Activated T-helper 2 cell treated with anti-CD3 and anti-CD28 coated beads, Interferon-gamma antibody, Interleukin-2, Interleukin-4, amounts not matched to agents 10 μg/mL and 5 μg/mL and 100 μg/mL, durations not matched to agents 14 hours and 24 hours and 36 hours (primary cell): ENCODE results near the gene NPM3. TPM values are rescaled to one million over a fixed set of nuclear protein-coding genes. Genes with fewer than 3 reads are reported as not detected.

ENCODE experiments used
- DNase-seq: peaks from one replicate; pipeline ENCODE4 v3.0.0; 2021; ENCODE audit warnings: low spot score
- H3K27ac Mint-ChIP-seq: one replicate; pipeline ENCODE4 v1.8.0; 2021; ENCODE audit warnings: mixed read lengths
- H3K27me3 Mint-ChIP-seq: one replicate; pipeline ENCODE4 v1.8.0; 2021; ENCODE audit warnings: low read depth, mixed read lengths
- H3K36me3 Mint-ChIP-seq: one replicate; pipeline ENCODE4 v1.8.0; 2021; ENCODE audit warnings: low read depth, mixed read lengths
- H3K4me1 Mint-ChIP-seq: one replicate; pipeline ENCODE4 v1.8.0; 2021; ENCODE audit warnings: low read depth, mixed read lengths
- H3K4me3 Mint-ChIP-seq: one replicate; pipeline ENCODE4 v1.8.0; 2021; ENCODE audit warnings: low read depth, mild to moderate bottlenecking, moderate library complexity, mixed read lengths
- H3K9me3 Mint-ChIP-seq: one replicate; pipeline ENCODE4 v1.8.0; 2021; ENCODE audit warnings: mixed read lengths
- intact Hi-C: fragments of 100-400 bp; cut with micrococcal nuclease; formaldehyde crosslinking; loops from one replicate; pipeline ENCODE4 v1.15.1; 2023
- total RNA-seq: library from RNA; stranded (reverse); gene quantifications from 2 replicates; pipeline ENCODE4 v1.2.3, GENCODE V29; 2022

The NPM3 gene
- total RNA-seq, 1 donor from 2014 or later, result 139 TPM

DNA sequence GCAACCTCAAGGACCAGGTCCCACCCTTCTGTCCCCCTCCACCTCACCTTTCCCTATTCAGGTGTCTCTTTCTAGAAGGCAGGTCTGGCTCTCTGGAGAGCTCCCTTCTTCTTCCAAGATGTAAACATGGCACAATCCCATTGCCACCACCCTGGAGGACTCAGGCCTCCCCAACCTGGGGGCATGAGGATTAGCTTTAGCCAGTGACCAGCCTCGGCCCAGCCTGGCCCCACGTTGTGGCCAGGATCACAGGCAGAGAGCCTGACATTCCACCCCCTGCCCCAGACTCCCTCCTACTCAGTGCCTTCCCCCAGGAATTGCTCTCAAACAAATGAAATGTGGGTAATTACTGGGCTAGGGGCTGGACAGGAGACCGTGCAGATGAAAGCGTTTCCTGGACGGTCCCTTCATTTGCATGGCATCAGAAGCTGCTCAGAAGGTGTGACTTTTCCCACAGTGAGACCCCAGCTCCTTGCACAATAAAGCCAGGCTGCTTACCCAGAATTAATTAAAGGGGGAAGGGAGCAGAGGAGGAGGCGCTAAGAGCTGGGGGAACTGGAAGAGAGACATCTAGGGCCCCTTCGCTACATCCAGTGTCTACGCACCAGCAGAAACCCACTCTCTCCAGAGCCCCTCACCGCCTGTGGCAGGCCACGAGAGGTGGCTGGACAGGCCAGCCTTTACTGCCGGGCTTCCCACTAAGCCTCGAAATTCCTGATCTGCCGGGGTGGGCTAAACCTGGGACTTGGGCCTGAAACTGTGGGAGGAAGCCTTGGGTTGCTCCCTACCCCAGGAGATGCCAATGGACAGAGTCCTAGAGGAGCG, 15.1 kb downstream of the NPM3 start:
- DNase-seq, result no peak
- no peak overlapping the region for H3K4me3 Mint-ChIP-seq
- intact Hi-C loops, result no loop called here
- H3K27me3 Mint-ChIP-seq, result peaks cover 44% of the 10 kb centered on the region
- H3K27ac Mint-ChIP-seq, result no peak overlapping the region
- H3K36me3 Mint-ChIP-seq, result no peaks in the 10 kb centered on the region
- no peaks in the 10 kb centered on the region for H3K4me1 Mint-ChIP-seq
- H3K9me3 Mint-ChIP-seq, result no peaks in the 10 kb centered on the region

DNA sequence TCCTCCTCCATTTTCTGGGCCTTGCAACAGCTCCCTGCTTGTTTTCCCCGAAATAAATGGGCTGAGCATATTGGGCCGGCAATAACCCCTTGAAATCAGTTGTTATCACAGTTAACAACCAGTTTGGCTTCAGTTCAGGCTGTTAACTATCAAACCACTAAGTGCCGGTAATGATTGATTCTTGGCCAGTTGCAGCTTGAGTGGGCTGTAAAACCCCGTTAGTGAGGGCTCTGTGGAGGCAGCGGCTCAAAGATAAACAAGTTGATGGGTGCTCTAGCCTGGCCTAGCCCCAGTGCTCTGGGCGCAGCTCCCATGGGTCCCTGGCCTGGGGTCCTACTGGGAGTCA, 15.7 kb downstream of the NPM3 start:
- intact Hi-C loops, result no loop called here
- H3K27ac Mint-ChIP-seq, result no peak overlapping the region
- no peaks in the 10 kb centered on the region for H3K36me3 Mint-ChIP-seq
- DNase-seq, result no peak
- no peaks in the 10 kb centered on the region for H3K4me1 Mint-ChIP-seq
- H3K4me3 Mint-ChIP-seq, result no peak overlapping the region
- H3K27me3 Mint-ChIP-seq, result peaks cover 38% of the 10 kb centered on the region
- H3K9me3 Mint-ChIP-seq, result no peaks in the 10 kb centered on the region

DNA sequence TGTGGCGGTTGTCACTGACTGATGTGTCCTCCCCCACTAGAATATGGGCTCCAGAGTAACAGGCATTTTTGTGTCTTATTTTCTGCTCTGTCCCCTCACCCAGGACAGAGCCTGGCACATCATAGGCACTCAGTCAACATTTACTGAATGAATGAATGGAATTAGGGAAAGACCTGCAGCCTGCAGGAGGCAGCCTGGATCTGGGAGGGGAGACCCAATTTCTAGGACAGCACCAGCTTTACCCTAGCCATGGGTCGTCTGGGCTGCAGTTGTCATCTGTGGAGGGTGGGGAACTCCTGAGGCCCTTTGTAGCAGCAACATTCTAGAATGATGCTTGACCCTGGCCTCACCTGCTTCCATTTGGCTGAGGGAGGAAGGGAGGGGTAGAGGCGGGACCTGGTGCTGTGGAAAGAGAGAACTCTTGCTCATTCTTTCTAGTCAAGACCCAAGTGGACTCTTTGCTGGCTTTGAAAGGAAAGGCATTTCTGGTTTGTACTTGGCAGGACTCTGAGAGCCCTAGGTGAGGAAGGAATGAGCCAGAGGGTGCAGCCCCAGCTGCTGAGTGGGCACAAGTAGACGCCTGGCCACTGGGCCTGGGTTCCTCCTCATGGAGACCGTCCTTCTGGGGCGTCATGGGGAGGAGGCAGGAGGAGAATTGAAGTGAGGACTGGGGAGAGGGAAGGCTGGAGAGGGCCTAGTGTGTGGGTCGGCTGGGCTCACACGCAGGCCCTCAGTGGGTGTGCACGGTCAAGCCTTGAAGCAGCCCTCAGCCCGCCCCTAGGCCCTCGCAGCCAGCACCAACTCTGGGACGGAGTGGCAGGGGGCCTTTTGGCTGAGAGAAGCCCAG, 16.3 kb downstream of the NPM3 start:
- H3K4me1 Mint-ChIP-seq, result no peaks in the 10 kb centered on the region
- intact Hi-C loops, result no loop called here

DNA sequence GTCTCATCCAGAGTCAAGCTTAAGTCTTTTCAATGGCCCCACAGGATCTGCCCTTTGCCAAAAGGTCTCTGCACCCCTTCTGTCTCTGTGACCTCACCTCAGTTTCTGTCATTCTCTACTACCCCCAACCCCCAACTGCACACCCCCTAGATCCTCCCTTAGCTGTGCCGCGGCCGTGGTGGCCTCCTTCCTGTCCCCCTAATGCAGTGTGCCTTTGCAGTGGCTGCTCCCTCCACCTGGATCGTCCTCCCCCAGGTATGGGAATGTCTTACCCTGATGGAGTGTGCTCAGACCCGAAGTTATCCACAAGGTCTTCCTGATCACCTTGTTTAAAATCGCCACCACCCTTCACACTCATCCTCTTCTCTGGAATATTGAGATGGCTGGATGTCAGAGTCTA, 16.9 kb downstream of the NPM3 start:
- Mint-ChIP-seq H3K4me1 (no peaks in the 10 kb centered on the region), H3K36me3 (no peaks in the 10 kb centered on the region), H3K9me3 (no peaks in the 10 kb centered on the region), H3K27me3 (peaks cover 26% of the 10 kb centered on the region), H3K4me3 (no peak overlapping the region), H3K27ac (no peak overlapping the region)
- DNase-seq, result no peak
- intact Hi-C loops, result no loop called here

More for the DNA sequence above, 16.3 kb downstream of the NPM3 start:
- H3K9me3 Mint-ChIP-seq, result no peaks in the 10 kb centered on the region
- no peaks in the 10 kb centered on the region for H3K36me3 Mint-ChIP-seq
- H3K4me3 Mint-ChIP-seq, result no peak overlapping the region
- peaks cover 33% of the 10 kb centered on the region for H3K27me3 Mint-ChIP-seq
- no peak overlapping the region for H3K27ac Mint-ChIP-seq
- DNase-seq, result no peak

DNA sequence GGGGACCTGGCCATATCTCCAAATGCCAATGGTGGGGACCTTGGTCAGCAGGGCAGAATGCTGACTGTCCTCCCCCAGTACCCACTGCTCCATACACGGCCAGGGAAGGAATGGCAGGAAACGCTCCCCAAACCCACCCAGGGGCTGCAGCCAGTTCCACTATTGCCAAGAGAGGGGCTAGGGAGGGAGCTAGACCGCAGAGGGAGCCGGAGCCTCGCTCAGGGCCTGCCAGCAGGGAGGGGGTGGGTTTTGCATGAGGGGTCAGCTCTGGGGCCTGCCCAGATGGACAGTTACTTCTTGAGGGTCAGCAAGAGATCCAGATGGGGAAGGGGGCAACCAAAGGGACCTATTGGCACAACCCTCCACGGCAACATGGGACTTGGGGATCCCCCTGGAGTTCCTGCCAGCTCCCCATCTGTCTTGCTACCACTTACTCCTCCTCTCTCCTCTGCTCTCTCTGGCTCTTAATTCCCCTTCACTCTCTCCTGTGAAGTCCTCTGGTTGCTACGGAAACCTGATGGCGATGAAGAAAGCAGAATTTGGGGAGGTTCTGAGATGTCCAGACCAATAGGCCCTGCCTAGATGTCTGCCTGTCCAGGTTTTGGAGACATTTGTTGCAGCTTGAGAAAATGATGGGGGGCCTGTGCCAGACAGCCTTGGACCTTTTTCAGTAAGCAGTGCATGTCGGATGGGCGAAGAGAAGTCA, 20.0 kb downstream of the NPM3 start:
- DNase-seq, result no peak
- no peak overlapping the region for H3K4me3 Mint-ChIP-seq
- peaks cover 21% of the 10 kb centered on the region for H3K27me3 Mint-ChIP-seq
- H3K4me1 Mint-ChIP-seq, result no peaks in the 10 kb centered on the region
- intact Hi-C loops, result no loop called here
- no peaks in the 10 kb centered on the region for H3K36me3 Mint-ChIP-seq
- no peak overlapping the region for H3K27ac Mint-ChIP-seq
- H3K9me3 Mint-ChIP-seq, result no peaks in the 10 kb centered on the region

DNA sequence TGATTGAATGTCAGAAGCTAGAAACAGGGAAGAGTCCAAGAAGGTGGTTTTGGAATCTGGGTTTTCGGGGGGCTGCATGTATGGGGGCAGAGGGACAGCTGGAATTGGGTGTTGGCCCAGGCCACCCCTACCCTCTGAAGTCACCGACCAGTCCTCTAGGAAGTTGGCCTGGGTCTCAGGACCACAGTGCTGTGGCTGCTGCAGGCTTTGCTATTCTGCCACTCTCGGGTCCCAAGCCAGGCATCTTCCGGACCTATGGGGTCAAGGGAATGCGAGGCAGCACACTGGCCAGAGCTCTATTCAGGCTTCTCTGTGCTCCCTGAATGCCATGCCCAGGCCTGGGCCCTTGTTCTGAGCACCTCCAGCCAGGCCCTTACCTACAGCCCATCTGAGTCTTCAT, 20.5 kb downstream of the NPM3 start:
- Mint-ChIP-seq H3K36me3 (no peaks in the 10 kb centered on the region), H3K4me3 (no peak overlapping the region), H3K9me3 (no peaks in the 10 kb centered on the region), H3K27ac (no peak overlapping the region), H3K27me3 (peaks cover 25% of the 10 kb centered on the region), H3K4me1 (no peaks in the 10 kb centered on the region)
- DNase-seq, result no peak
- intact Hi-C loops, result no loop called here

DNA sequence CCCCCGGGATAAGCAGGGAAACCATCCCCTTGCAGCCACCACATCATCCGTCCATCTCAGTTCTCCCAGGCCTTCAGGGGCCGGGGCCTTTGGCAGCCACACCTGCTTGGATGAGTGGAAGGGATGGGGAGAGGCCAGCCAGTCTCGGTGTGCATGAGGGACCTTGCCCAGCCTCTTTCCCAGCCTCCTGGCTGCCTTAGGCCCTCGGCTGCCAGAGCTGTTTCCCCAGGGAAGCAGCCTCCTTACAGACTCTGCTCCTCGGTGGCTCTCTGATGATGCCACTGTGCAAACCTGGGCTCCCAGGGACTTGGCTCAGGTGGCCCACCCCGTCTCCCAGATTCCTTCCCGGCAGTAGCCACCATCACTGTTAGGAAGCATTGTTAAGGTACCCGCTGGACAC, 22.0 kb downstream of the NPM3 start:
- DNase-seq, result no peak
- Mint-ChIP-seq H3K4me1 (no peaks in the 10 kb centered on the region), H3K27me3 (peaks cover 22% of the 10 kb centered on the region), H3K36me3 (no peaks in the 10 kb centered on the region), H3K9me3 (no peaks in the 10 kb centered on the region), H3K27ac (no peak overlapping the region), H3K4me3 (no peak overlapping the region)
- intact Hi-C loops, result no loop called here

DNA sequence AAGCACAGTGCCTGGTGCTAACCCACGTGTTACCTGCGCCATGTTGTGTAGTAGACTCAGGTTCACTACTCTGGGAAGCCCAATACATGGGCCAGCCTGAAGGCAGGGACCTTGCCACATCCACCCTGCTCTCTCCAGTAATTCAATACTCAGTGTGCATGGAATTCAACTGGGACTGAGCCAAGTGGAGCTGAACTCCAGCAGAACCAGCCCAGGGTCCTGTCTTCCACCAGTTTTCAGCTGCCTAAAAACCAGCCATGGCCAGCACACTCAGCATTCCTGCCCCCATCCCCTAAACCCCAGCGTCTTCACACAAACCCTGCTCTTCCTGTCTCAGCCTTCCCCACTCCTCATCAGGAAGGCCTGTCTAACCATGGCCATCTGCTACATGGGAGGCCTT, 22.7 kb downstream of the NPM3 start:
- intact Hi-C loops, result no loop called here
- Mint-ChIP-seq H3K27ac (no peak overlapping the region), H3K27me3 (peaks cover 16% of the 10 kb centered on the region), H3K9me3 (no peaks in the 10 kb centered on the region), H3K4me3 (no peak overlapping the region), H3K4me1 (no peaks in the 10 kb centered on the region), H3K36me3 (no peaks in the 10 kb centered on the region)
- no peak for DNase-seq

DNA sequence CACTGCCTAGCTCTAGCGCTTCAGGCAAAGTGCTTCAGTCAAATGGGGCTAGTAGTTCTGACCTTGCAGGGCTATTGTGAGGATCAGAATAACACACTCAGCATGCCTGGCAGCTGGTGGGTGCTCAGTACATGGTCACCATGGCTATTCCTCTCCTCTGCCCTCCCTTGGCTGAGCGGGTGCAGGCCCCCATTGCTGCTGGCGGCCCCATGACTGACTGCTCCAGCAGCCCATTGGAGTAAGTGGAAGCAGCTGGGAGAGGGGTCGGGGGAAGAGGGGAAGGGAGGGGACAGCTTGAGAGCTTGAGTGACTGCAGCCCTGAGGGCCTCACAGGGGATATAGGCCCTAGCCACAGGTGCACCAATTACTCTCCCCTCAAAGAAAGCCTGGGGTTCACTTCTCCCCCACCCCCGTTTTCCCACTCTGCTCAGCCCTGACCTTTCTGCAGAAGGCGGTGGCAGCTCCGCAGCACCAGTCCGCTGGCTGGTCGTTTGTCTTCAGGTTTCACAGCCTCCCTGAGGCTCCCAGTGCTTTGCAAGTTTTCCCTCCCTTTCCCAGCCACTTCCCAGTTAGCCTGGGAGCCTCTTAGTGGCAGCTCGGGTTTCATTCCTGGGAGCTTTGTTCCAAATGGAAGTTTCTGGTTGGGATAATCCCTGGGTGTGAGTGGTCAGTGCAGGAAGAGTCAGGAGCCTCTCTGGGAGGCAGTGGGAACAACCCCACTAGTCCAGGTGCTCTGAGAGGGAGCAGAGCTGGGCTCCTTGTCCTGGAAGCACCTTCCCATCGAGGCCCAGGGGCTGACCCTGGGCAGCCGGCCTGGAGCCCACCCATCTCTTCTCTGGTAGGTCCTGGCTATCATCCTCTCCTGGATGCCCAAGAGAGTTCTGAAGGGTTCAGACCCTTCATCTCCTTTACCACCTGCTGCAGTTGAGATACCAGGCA, 23.7 kb downstream of the NPM3 start:
- H3K9me3 Mint-ChIP-seq, result no peaks in the 10 kb centered on the region
- intact Hi-C loops, result no loop called here
- H3K4me1 Mint-ChIP-seq, result no peaks in the 10 kb centered on the region
- no peak overlapping the region for H3K27ac Mint-ChIP-seq
- H3K36me3 Mint-ChIP-seq, result no peaks in the 10 kb centered on the region
- peaks cover 18% of the 10 kb centered on the region for H3K27me3 Mint-ChIP-seq
- H3K4me3 Mint-ChIP-seq, result no peak overlapping the region
- no peak for DNase-seq

DNA sequence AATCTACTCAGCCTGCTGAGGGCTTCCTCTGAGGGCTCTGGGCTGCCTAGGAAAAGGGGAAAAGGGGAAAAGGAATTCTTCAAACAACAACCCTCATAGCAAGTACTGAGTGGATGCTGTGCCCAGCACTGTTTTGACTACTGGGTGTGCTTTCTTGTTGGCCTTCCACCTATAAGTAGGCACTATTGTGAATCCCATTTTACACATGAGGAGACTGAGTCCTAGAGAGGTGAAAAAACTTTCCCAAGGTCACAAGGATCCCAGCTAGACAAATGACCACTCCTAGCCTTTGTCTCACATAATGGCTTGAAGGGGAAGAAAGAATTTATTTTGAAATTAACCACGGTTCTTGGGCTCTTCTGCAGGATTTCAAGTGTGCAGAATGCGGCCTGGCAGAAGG, 24.4 kb downstream of the NPM3 start:
- Mint-ChIP-seq H3K36me3 (no peaks in the 10 kb centered on the region), H3K9me3 (no peaks in the 10 kb centered on the region), H3K4me1 (no peaks in the 10 kb centered on the region), H3K27ac (no peak overlapping the region), H3K27me3 (peaks cover 24% of the 10 kb centered on the region), H3K4me3 (no peak overlapping the region)
- intact Hi-C loops, result no loop called here
- DNase-seq, result no peak

DNA sequence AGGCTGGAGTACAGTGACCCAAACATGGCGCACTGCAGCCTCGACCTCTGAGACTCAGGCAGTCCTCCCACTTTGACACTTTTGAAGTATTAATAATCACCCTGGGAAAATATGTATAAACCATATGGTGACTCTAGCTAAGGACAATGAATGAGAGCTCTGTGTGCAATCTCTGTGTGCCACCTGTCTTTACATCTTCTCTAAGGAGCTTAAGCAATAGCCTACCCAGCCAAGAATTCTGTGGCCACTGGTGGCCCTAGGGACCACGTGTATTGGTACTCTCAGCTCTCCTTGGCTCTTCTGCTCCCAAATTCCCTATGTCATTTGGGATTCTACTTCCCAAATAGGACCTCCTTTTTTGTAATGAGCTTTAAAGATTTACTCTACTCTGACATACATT, 31.0 kb downstream of the NPM3 start:
- H3K27ac Mint-ChIP-seq, result no peak overlapping the region
- H3K27me3 Mint-ChIP-seq, result peaks cover 34% of the 10 kb centered on the region
- no peaks in the 10 kb centered on the region for H3K9me3 Mint-ChIP-seq
- no peak overlapping the region for H3K4me3 Mint-ChIP-seq
- H3K4me1 Mint-ChIP-seq, result no peaks in the 10 kb centered on the region
- no peaks in the 10 kb centered on the region for H3K36me3 Mint-ChIP-seq
- intact Hi-C loops, result no loop called here
- DNase-seq, result no peak
